KMS-11 (cell line): Measurements from ENCODE around the gene SIVA1.

Source experiments
- H2AFZ ChIP-seq: fragments of 200-600 bp; sonication (generic); 2 replicates; pipeline ENCODE4 v1.6.1; 2016; ENCODE audit warnings: antibody characterized with exemption, mixed run types, low read depth
- H3K27ac ChIP-seq: fragments of 200-600 bp; sonication (generic); 2 replicates; pipeline ENCODE4 v1.6.1; 2016; ENCODE audit warnings: mild to moderate bottlenecking, mixed run types
- H3K27me3 ChIP-seq: fragments of 200-600 bp; sonication (generic); 2 replicates; pipeline ENCODE4 v1.6.1; 2017; ENCODE audit warnings: mild to moderate bottlenecking, low read depth, mixed run types, moderate library complexity; ENCODE audit not compliant: insufficient read depth
- H3K36me3 ChIP-seq: fragments of 200-600 bp; sonication (generic); 2 replicates; pipeline ENCODE4 v1.6.1; 2017; ENCODE audit warnings: mild to moderate bottlenecking, mixed run types; ENCODE audit not compliant: insufficient read depth
- H3K4me1 ChIP-seq: fragments of 200-600 bp; sonication (generic); 2 replicates; pipeline ENCODE4 v1.6.1; 2016; ENCODE audit warnings: mild to moderate bottlenecking, low read depth, mixed run types; ENCODE audit not compliant: poor library complexity, severe bottlenecking
- H3K4me2 ChIP-seq: fragments of 200-600 bp; sonication (generic); 2 replicates; pipeline ENCODE4 v1.7.0; 2016; ENCODE audit warnings: mild to moderate bottlenecking, mixed run types
- H3K4me3 ChIP-seq: fragments of 200-600 bp; sonication (generic); IDR thresholded peaks from 2 replicates; pipeline ENCODE4 v1.6.1; 2017; ENCODE audit warnings: low read depth, low read length, mixed read lengths; ENCODE audit not compliant: insufficient read depth
- H3K79me2 ChIP-seq: fragments of 200-600 bp; sonication (generic); 2 replicates; pipeline ENCODE4 v1.6.1; 2016; ENCODE audit warnings: low read depth, mixed run types; ENCODE audit not compliant: insufficient read depth
- H3K9ac ChIP-seq: fragments of 200-600 bp; sonication (generic); 2 replicates; pipeline ENCODE4 v1.6.1; 2016; ENCODE audit warnings: mild to moderate bottlenecking, mixed run types
- H4K20me1 ChIP-seq: fragments of 200-600 bp; sonication (generic); 2 replicates; pipeline ENCODE4 v1.6.1; 2016; ENCODE audit warnings: mild to moderate bottlenecking, mixed run types; ENCODE audit not compliant: insufficient read depth
- TF ChIP-seq, protein P1 (sequence below): fragments of 200-600 bp; sonication (generic); conservative IDR thresholded peaks from 2 replicates; pipeline ENCODE4 v1.6.1; 2017; ENCODE audit warnings: low read depth, mild to moderate bottlenecking, antibody characterized with exemption, low read length, moderate library complexity, mixed read lengths

Gene SIVA1

DNA sequence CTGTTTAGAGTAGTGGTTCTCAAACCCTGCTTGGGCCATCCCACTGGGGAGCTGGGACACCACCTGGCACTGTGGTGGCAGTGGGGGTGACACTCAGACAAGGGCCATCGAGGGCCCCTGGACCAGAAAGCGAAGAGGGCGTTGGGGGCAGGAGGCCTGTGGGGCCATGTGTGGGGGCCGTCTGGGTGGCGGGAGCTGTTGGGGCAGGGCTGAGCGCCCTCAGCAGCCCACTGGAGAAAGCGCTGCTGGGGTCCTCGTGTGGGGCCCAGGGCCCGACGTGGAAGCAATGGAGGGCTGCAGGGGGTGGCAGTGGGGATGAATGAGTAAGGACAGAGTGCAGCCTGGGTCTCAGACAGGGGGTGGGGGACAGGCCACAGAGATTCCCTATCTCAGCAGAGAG, 34.8 kb upstream of the SIVA1 start:
- TF ChIP-seq, protein P1, sequence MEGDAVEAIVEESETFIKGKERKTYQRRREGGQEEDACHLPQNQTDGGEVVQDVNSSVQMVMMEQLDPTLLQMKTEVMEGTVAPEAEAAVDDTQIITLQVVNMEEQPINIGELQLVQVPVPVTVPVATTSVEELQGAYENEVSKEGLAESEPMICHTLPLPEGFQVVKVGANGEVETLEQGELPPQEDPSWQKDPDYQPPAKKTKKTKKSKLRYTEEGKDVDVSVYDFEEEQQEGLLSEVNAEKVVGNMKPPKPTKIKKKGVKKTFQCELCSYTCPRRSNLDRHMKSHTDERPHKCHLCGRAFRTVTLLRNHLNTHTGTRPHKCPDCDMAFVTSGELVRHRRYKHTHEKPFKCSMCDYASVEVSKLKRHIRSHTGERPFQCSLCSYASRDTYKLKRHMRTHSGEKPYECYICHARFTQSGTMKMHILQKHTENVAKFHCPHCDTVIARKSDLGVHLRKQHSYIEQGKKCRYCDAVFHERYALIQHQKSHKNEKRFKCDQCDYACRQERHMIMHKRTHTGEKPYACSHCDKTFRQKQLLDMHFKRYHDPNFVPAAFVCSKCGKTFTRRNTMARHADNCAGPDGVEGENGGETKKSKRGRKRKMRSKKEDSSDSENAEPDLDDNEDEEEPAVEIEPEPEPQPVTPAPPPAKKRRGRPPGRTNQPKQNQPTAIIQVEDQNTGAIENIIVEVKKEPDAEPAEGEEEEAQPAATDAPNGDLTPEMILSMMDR, result no peak
- Histone ChIP-seq H3K79me2 (no peaks in the 10 kb centered on the region), H3K27me3 (no peaks in the 10 kb centered on the region), H3K4me2 (no peak overlapping the region), H3K27ac (no peak overlapping the region), H3K36me3 (no peaks in the 10 kb centered on the region), H4K20me1 (no peaks in the 10 kb centered on the region), H3K4me1 (no peaks in the 10 kb centered on the region), H3K9ac (no peak overlapping the region), H2AFZ (no peak overlapping the region), H3K4me3 (no peak overlapping the region)

GRCh38 chr14:104718871-104719270, 34.1 kb upstream of the SIVA1 start:
- H3K4me3 ChIP-seq, result no peak overlapping the region
- H3K36me3 ChIP-seq, result no peaks in the 10 kb centered on the region
- H2AFZ ChIP-seq, result no peak overlapping the region
- H3K9ac ChIP-seq, result no peak overlapping the region
- no peak overlapping the region for H3K4me2 ChIP-seq
- no peaks in the 10 kb centered on the region for H3K79me2 ChIP-seq
- H3K27ac ChIP-seq, result no peak overlapping the region
- TF ChIP-seq, protein P1, result no peak
- no peaks in the 10 kb centered on the region for H3K27me3 ChIP-seq
- H4K20me1 ChIP-seq, result no peaks in the 10 kb centered on the region
- no peaks in the 10 kb centered on the region for H3K4me1 ChIP-seq

- Histone ChIP-seq H3K4me1 (no peaks in the 10 kb centered on the region), H3K9ac (no peak overlapping the region), H3K4me3 (no peak overlapping the region), H2AFZ (no peak overlapping the region), H3K4me2 (no peak overlapping the region), H3K27ac (no peak overlapping the region), H3K79me2 (no peaks in the 10 kb centered on the region), H3K36me3 (no peaks in the 10 kb centered on the region), H4K20me1 (no peaks in the 10 kb centered on the region), H3K27me3 (no peaks in the 10 kb centered on the region)
- TF ChIP-seq, protein P1, result no peak
Observed at GRCh38 chr14:104719343-104719742, 33.6 kb upstream of the SIVA1 start.

GRCh38 chr14:104721505-104722431, 31.2 kb upstream of the SIVA1 start:
- H3K79me2 ChIP-seq, result no peaks in the 10 kb centered on the region
- TF ChIP-seq, protein P1, result no peak
- no peak overlapping the region for H3K4me2 ChIP-seq
- H3K4me1 ChIP-seq, result no peaks in the 10 kb centered on the region
- no peaks in the 10 kb centered on the region for H3K36me3 ChIP-seq
- H3K9ac ChIP-seq, result no peak overlapping the region
- H4K20me1 ChIP-seq, result no peaks in the 10 kb centered on the region
- peaks cover 6% of the 10 kb centered on the region; the same call in 1 of the 2 replicates for H3K27me3 ChIP-seq
- H3K27ac ChIP-seq, result no peak overlapping the region
- no peak overlapping the region for H2AFZ ChIP-seq
- no peak overlapping the region for H3K4me3 ChIP-seq
